Hepatocyte (in vitro differentiated cells): Measurements from ENCODE around the gene RBBP8NL. TPM values are rescaled to one million over a fixed set of nuclear protein-coding genes. Genes with fewer than 3 reads are reported as not detected.

ENCODE experiments used
- DNase-seq: peaks from one replicate; pipeline ENCODE4 v3.0.0-alpha.2; 2016; ENCODE audit warnings: low spot score
- H2AFZ ChIP-seq: fragments of 200-600 bp; sonication (generic); 2 replicates; pipeline ENCODE4 v1.6.0; 2016; ENCODE audit warnings: antibody characterized with exemption, mild to moderate bottlenecking
- H3K27ac ChIP-seq: fragments of 200-600 bp; sonication (generic); 2 replicates; pipeline ENCODE4 v1.5.1; 2016; ENCODE audit warnings: mild to moderate bottlenecking
- H3K27me3 ChIP-seq: fragments of 200-600 bp; sonication (generic); 2 replicates; pipeline ENCODE4 v1.6.1; 2016
- H3K36me3 ChIP-seq: fragments of 200-600 bp; sonication (generic); replicated peaks from 2 replicates; pipeline ENCODE4 v1.5.1; 2016; ENCODE audit warnings: low read depth; ENCODE audit not compliant: insufficient read depth
- H3K4me1 ChIP-seq: fragments of 200-600 bp; sonication (generic); 2 replicates; pipeline ENCODE4 v1.5.1; 2016; ENCODE audit warnings: mild to moderate bottlenecking, moderate library complexity; ENCODE audit not compliant: insufficient read depth
- H3K4me2 ChIP-seq: fragments of 200-600 bp; sonication (generic); 2 replicates; pipeline ENCODE4 v1.6.0; 2016
- H3K4me3 ChIP-seq: fragments of 200-600 bp; sonication (generic); 2 replicates; pipeline ENCODE4 v1.5.1; 2016; ENCODE audit warnings: mild to moderate bottlenecking
- H3K79me2 ChIP-seq: fragments of 200-600 bp; sonication (generic); 2 replicates; pipeline ENCODE4 v1.6.0; 2017; ENCODE audit warnings: mild to moderate bottlenecking
- H3K9me2 ChIP-seq: fragments of 200-600 bp; sonication (generic); replicated peaks from 2 replicates; pipeline ENCODE4 v1.6.0; 2017; ENCODE audit warnings: mild to moderate bottlenecking; ENCODE audit not compliant: insufficient read depth
- H3K9me3 ChIP-seq: fragments of 200-600 bp; sonication (generic); 2 replicates; pipeline ENCODE4 v1.5.1; 2016; ENCODE audit warnings: low read depth, mild to moderate bottlenecking
- H4K20me1 ChIP-seq: fragments of 200-600 bp; sonication (generic); 2 replicates; pipeline ENCODE4 v1.6.0; 2016; ENCODE audit warnings: mild to moderate bottlenecking; ENCODE audit not compliant: insufficient read depth, poor library complexity, severe bottlenecking
- CTCF ChIP-seq: fragments of 200-600 bp; sonication (generic); IDR thresholded peaks from 2 replicates; pipeline ENCODE4 v1.5.1; 2016; ENCODE audit warnings: antibody characterized with exemption, mild to moderate bottlenecking; ENCODE audit not compliant: poor library complexity
- EZH2 ChIP-seq: fragments of 200-600 bp; sonication (generic); IDR thresholded peaks from 2 replicates; pipeline ENCODE4 v1.6.1; 2016; ENCODE audit warnings: antibody characterized with exemption, mild to moderate bottlenecking, borderline replicate concordance
- EZH2phosphoT487 ChIP-seq: fragments of 200-600 bp; sonication (generic); IDR thresholded peaks from one replicate; pipeline ENCODE4 v1.6.1; 2018; ENCODE audit warnings: antibody characterized with exemption, mild to moderate bottlenecking, low read depth, moderate library complexity; ENCODE audit not compliant: unreplicated experiment, severe bottlenecking
- WGBS: methylation state at CpG from one replicate; pipeline ENCODE4 v1.1.6; 2016; ENCODE audit warnings: low lambda C conversion rate; ENCODE audit errors: missing lambda C conversion rate; 5-methylcytosine and 5-hydroxymethylcytosine counted together
- polyA plus RNA-seq: library from polyadenylated mRNA; unstranded; fragments of >200 nt; fragmentation: Nextera tagmentation; extraction: Ambion mirVana; gene quantifications from 2 replicates; pipeline ENCODE4 v1.2.1, GENCODE V29; 2016
- total RNA-seq: library from RNA; depleted of rRNA; stranded (reverse); fragments of >200 nt; gene quantifications from 2 replicates; pipeline ENCODE4 v1.2.3, GENCODE V29; 2014

The RBBP8NL gene
- total and polyA plus RNA-seq, 2 experiments from 2014 or later = 5.7 to 6.4 TPM

GRCh38 chr20:62405108-62405980, 22.0 kb downstream of the RBBP8NL start:
- TF ChIP-seq CTCF (peak; percentile 56), EZH2phosphoT487 (no peak), EZH2 (no peak)
- Histone ChIP-seq H3K79me2 (peaks cover 38% of the 10 kb centered on the region), H3K27me3 (no peaks in the 10 kb centered on the region), H3K27ac (no peak overlapping the region), H3K4me2 (peak overlapping the region; percentile 91), H3K4me1 (peaks cover 20% of the 10 kb centered on the region), H3K36me3 (no peaks in the 10 kb centered on the region), H3K4me3 (no peak overlapping the region), H3K9me2 (no peaks in the 10 kb centered on the region), H3K9me3 (no peaks in the 10 kb centered on the region), H2AFZ (no peak overlapping the region), H4K20me1 (no peaks in the 10 kb centered on the region)
- WGBS = 76% methylated on average over 23 of the region's 23 CpGs
- DNase-seq = peak; percentile 74

- peak overlapping the region; percentile 91 for H3K4me2 ChIP-seq
- H2AFZ ChIP-seq = no peak overlapping the region
- H3K9me3 ChIP-seq = no peaks in the 10 kb centered on the region
- DNase-seq = no peak
- peaks cover 17% of the 10 kb centered on the region for H3K4me1 ChIP-seq
- no peak for TF ChIP-seq CTCF
- TF ChIP-seq EZH2 = no peak
- no peak for TF ChIP-seq EZH2phosphoT487
- no peaks in the 10 kb centered on the region for H3K9me2 ChIP-seq
- no peaks in the 10 kb centered on the region for H3K27me3 ChIP-seq
- H4K20me1 ChIP-seq = no peaks in the 10 kb centered on the region
- no peaks in the 10 kb centered on the region for H3K36me3 ChIP-seq
- peaks cover 38% of the 10 kb centered on the region for H3K79me2 ChIP-seq
- WGBS = 93% methylated on average over 12 of the region's 12 CpGs
- no peak overlapping the region for H3K27ac ChIP-seq
- no peak overlapping the region for H3K4me3 ChIP-seq
These were observed 22.6 kb downstream of the RBBP8NL start for GRCh38 chr20:62404761-62405107.

GRCh38 chr20:62404112-62404665, 23.1 kb downstream of the RBBP8NL start:
- H3K79me2 ChIP-seq = peaks cover 38% of the 10 kb centered on the region
- DNase-seq = no peak
- H3K27me3 ChIP-seq = no peaks in the 10 kb centered on the region
- no peak overlapping the region for H3K4me3 ChIP-seq
- peaks cover 14% of the 10 kb centered on the region for H3K4me1 ChIP-seq
- H2AFZ ChIP-seq = no peak overlapping the region
- no peak overlapping the region for H3K27ac ChIP-seq
- WGBS = 90% methylated on average over 9 of the region's 9 CpGs
- H3K9me3 ChIP-seq = no peaks in the 10 kb centered on the region
- no peaks in the 10 kb centered on the region for H4K20me1 ChIP-seq
- no peaks in the 10 kb centered on the region for H3K9me2 ChIP-seq
- no peak overlapping the region for H3K4me2 ChIP-seq
- TF ChIP-seq EZH2 = no peak
- TF ChIP-seq EZH2phosphoT487 = no peak
- no peak for TF ChIP-seq CTCF
- H3K36me3 ChIP-seq = no peaks in the 10 kb centered on the region
